SU-DHL-6 (cell line): ENCODE results near the gene PDLIM4.

ENCODE experiments used
- EZH2phosphoT487 ChIP-seq: fragments of 200-600 bp; sonication (generic), shearing (Covaris generic); conservative IDR thresholded peaks from 2 replicates; pipeline ENCODE4 v1.6.1; 2018; ENCODE audit warnings: mild to moderate bottlenecking, antibody characterized with exemption, low read length, moderate library complexity, mixed read lengths
- TF ChIP-seq, protein P1 (sequence below): fragments of 200-600 bp; sonication (generic); IDR thresholded peaks from one replicate; pipeline ENCODE4 v1.5.1; 2017; ENCODE audit warnings: antibody characterized with exemption, mild to moderate bottlenecking, low read length, moderate library complexity; ENCODE audit not compliant: insufficient read depth, poor library complexity, severe bottlenecking

DNA sequence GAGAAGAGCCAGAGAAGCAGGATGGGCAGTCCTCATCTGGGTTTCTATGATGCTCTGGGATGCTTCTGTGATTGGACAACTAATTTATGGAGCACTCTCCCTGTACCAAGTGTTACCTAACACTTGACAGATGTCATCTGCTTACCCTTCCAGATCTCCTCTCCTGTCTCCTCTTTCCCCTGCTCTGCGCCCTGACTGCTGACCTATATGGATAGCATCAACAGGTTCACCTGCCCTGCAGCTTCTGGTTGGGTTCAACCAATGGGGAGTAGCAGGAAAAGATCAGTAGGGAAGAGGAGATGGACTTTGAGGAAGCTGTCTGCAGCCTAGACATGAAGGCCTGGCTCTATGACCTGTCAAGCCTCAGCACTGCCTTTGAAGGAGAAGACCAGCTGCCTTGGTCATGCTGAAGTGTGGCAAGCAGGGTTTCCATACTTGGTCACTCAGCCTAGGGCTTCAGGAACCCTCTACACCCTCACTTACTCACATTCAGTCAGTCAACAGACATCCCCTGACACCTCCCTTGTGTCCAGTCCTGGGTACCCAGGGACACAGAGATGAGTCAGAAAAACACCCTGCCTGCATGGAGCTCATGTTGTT is 18.5 kb upstream of the PDLIM4 start:
- TF ChIP-seq, protein P1, sequence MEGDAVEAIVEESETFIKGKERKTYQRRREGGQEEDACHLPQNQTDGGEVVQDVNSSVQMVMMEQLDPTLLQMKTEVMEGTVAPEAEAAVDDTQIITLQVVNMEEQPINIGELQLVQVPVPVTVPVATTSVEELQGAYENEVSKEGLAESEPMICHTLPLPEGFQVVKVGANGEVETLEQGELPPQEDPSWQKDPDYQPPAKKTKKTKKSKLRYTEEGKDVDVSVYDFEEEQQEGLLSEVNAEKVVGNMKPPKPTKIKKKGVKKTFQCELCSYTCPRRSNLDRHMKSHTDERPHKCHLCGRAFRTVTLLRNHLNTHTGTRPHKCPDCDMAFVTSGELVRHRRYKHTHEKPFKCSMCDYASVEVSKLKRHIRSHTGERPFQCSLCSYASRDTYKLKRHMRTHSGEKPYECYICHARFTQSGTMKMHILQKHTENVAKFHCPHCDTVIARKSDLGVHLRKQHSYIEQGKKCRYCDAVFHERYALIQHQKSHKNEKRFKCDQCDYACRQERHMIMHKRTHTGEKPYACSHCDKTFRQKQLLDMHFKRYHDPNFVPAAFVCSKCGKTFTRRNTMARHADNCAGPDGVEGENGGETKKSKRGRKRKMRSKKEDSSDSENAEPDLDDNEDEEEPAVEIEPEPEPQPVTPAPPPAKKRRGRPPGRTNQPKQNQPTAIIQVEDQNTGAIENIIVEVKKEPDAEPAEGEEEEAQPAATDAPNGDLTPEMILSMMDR: no peak
- no peak for TF ChIP-seq EZH2phosphoT487
